OCI-LY1 (cell line): ENCODE measurements around the gene ENPP3.

ENCODE experiments used
- H2AFZ ChIP-seq: fragments of 200-600 bp; sonication (generic), shearing (Covaris generic); 2 replicates; pipeline ENCODE4 v1.6.0; 2014; ENCODE audit warnings: antibody characterized with exemption, mild to moderate bottlenecking, low read length
- H3F3A ChIP-seq: fragments of 200-600 bp; sonication (generic), shearing (Covaris generic); 2 replicates; pipeline ENCODE4 v1.6.0; 2014; ENCODE audit warnings: mild to moderate bottlenecking, antibody characterized with exemption, low read length, moderate library complexity; ENCODE audit not compliant: insufficient read depth
- H3K27ac ChIP-seq: fragments of 200-600 bp; sonication (generic); 2 replicates; pipeline ENCODE4 v1.5.1; 2014; ENCODE audit warnings: low read length, mixed run types, mild to moderate bottlenecking, low read depth; ENCODE audit not compliant: poor library complexity, severe bottlenecking
- H3K27me3 ChIP-seq: fragments of 200-600 bp; sonication (generic); 2 replicates; pipeline ENCODE4 v1.6.0; 2014; ENCODE audit warnings: antibody characterized with exemption, mild to moderate bottlenecking, low read length, moderate library complexity; ENCODE audit not compliant: insufficient read depth
- H3K36me3 ChIP-seq: fragments of 200-600 bp; sonication (generic); 2 replicates; pipeline ENCODE4 v1.6.1; 2014; ENCODE audit warnings: mild to moderate bottlenecking, antibody characterized with exemption, low read length, moderate library complexity, mixed read lengths; ENCODE audit not compliant: insufficient read depth
- H3K4me1 ChIP-seq: fragments of 200-600 bp; sonication (generic); 2 replicates; pipeline ENCODE4 v1.5.1; 2014; ENCODE audit warnings: mild to moderate bottlenecking, low read length, moderate library complexity; ENCODE audit not compliant: insufficient read depth, severe bottlenecking
- H3K4me2 ChIP-seq: fragments of 200-600 bp; sonication (generic), shearing (Covaris generic); 2 replicates; pipeline ENCODE4 v1.6.1; 2014; ENCODE audit warnings: low read length
- H3K4me3 ChIP-seq: fragments of 200-600 bp; sonication (generic); 2 replicates; pipeline ENCODE4 v1.5.1; 2014; ENCODE audit warnings: low read length, low read depth, mild to moderate bottlenecking, mixed read lengths; ENCODE audit not compliant: poor library complexity, severe bottlenecking
- H3K79me2 ChIP-seq: fragments of 200-600 bp; shearing (Covaris generic); 2 replicates; pipeline ENCODE4 v1.6.1; 2016; ENCODE audit warnings: mixed run types, low read length, mixed read lengths; ENCODE audit not compliant: insufficient read depth
- H3K9ac ChIP-seq: fragments of 200-600 bp; sonication (generic), shearing (Covaris generic); 2 replicates; pipeline ENCODE4 v1.6.1; 2014; ENCODE audit warnings: mild to moderate bottlenecking, low read length, mixed read lengths
- H3K9me2 ChIP-seq: fragments of 200-600 bp; sonication (generic), shearing (Covaris generic); 2 replicates; pipeline ENCODE4 v1.6.1; 2014; ENCODE audit warnings: low read depth, mild to moderate bottlenecking, low read length, mixed read lengths
- H3K9me3 ChIP-seq: fragments of 200-600 bp; shearing (Covaris generic); 2 replicates; pipeline ENCODE4 v1.6.1; 2014; ENCODE audit warnings: low read length, mixed read lengths
- H4K20me1 ChIP-seq: fragments of 200-600 bp; sonication (generic), shearing (Covaris generic); 2 replicates; pipeline ENCODE4 v1.6.0; 2016; ENCODE audit warnings: mild to moderate bottlenecking, low read length; ENCODE audit not compliant: insufficient read depth
- CTCF ChIP-seq: fragments of 200-600 bp; sonication (generic), shearing (Covaris generic); IDR thresholded peaks from 2 replicates; pipeline ENCODE4 v1.5.1; 2017; ENCODE audit warnings: mild to moderate bottlenecking, antibody characterized with exemption, low read length, moderate library complexity, mixed read lengths
- EZH2 ChIP-seq: fragments of 200-600 bp; sonication (generic), shearing (Covaris generic); IDR thresholded peaks from 2 replicates; pipeline ENCODE4 v1.8.0; 2017; ENCODE audit warnings: borderline replicate concordance, mixed run types, mild to moderate bottlenecking, antibody characterized with exemption, low read length, moderate library complexity, mixed read lengths

ENPP3 gene

GRCh38 chr6:131733376-131734016, 96.4 kb downstream of the ENPP3 start:
- no peaks in the 10 kb centered on the region for H4K20me1 ChIP-seq
- H3K4me3 ChIP-seq, result no peak overlapping the region
- H3K27ac ChIP-seq, result no peak overlapping the region
- H3K4me1 ChIP-seq, result no peaks in the 10 kb centered on the region
- H3K9me3 ChIP-seq, result no peaks in the 10 kb centered on the region
- H2AFZ ChIP-seq, result no peak overlapping the region
- H3K36me3 ChIP-seq, result no peaks in the 10 kb centered on the region
- H3K9ac ChIP-seq, result no peak overlapping the region
- H3K27me3 ChIP-seq, result no peaks in the 10 kb centered on the region
- no peak for TF ChIP-seq EZH2
- no peak for TF ChIP-seq CTCF
- no peak overlapping the region for H3K4me2 ChIP-seq
- no peaks in the 10 kb centered on the region for H3K9me2 ChIP-seq
- no peaks in the 10 kb centered on the region for H3F3A ChIP-seq
- H3K79me2 ChIP-seq, result no peaks in the 10 kb centered on the region

- H3K9me3 ChIP-seq, result no peaks in the 10 kb centered on the region
- no peak overlapping the region for H3K4me3 ChIP-seq
- H3K36me3 ChIP-seq, result no peaks in the 10 kb centered on the region
- no peaks in the 10 kb centered on the region for H3K79me2 ChIP-seq
- no peak overlapping the region for H3K9ac ChIP-seq
- no peak overlapping the region for H3K4me2 ChIP-seq
- H3F3A ChIP-seq, result no peaks in the 10 kb centered on the region
- H3K9me2 ChIP-seq, result no peaks in the 10 kb centered on the region
- TF ChIP-seq EZH2 (no peak), CTCF (no peak)
- no peaks in the 10 kb centered on the region for H4K20me1 ChIP-seq
- H2AFZ ChIP-seq, result no peak overlapping the region
- no peaks in the 10 kb centered on the region for H3K4me1 ChIP-seq
- H3K27ac ChIP-seq, result no peak overlapping the region
- H3K27me3 ChIP-seq, result no peaks in the 10 kb centered on the region
Observed at GRCh38 chr6:131736003-131736596, 99.0 kb downstream of the ENPP3 start.

- Histone ChIP-seq H2AFZ (no peak overlapping the region), H3K27ac (no peak overlapping the region), H3F3A (no peaks in the 10 kb centered on the region), H3K4me2 (no peak overlapping the region), H3K4me3 (no peak overlapping the region), H3K27me3 (no peaks in the 10 kb centered on the region), H3K79me2 (no peaks in the 10 kb centered on the region), H3K9me3 (no peaks in the 10 kb centered on the region), H3K9me2 (no peaks in the 10 kb centered on the region), H3K36me3 (no peaks in the 10 kb centered on the region), H3K9ac (no peak overlapping the region), H4K20me1 (no peaks in the 10 kb centered on the region), H3K4me1 (no peaks in the 10 kb centered on the region)
- TF ChIP-seq EZH2, result no peak
- no peak for TF ChIP-seq CTCF
Observed at GRCh38 chr6:131736811-131737210, 99.7 kb downstream of the ENPP3 start.
